Lung (tissue), 16 donors: ENCODE results near the gene ST6GALNAC2. TPM values are rescaled to one million over a fixed set of nuclear protein-coding genes. Genes with fewer than 3 reads are reported as not detected.

Experiments used
- ATAC-seq: fragments of 200-7000 bp; cut with Tn5 transposase; one replicate; pipeline ENCODE4 v1.9.1; 2020; ENCODE audit warnings: moderate number of reproducible peaks; ENCODE audit not compliant: insufficient read depth, low FRiP score
- DNase-seq, 3 donors: peaks; one replicate each; pipeline ENCODE4 v3.0.0-alpha.2; 2013 to 2017
- H3K27ac ChIP-seq, 2 donors: one replicate each; pipeline ENCODE4 v1.5.1; 2013; ENCODE audit warnings: mild to moderate bottlenecking in 2 of 2, moderate library complexity in 2 of 2, control low read depth in 1 of 2, inconsistent platforms in 1 of 2, low read depth in 1 of 2, low read length in 1 of 2
- H3K27me3 ChIP-seq, 3 donors: one replicate each; pipeline ENCODE4 v1.5.1; 2013; ENCODE audit warnings: low read length in 2 of 3; ENCODE audit not compliant: control insufficient read depth in 3 of 3, insufficient read depth in 3 of 3
- H3K36me3 ChIP-seq, 4 donors: one replicate each; pipeline ENCODE4 v1.5.1; 2013; ENCODE audit warnings: low read length in 4 of 4, mild to moderate bottlenecking in 1 of 4, moderate library complexity in 1 of 4; ENCODE audit not compliant: control insufficient read depth in 4 of 4, insufficient read depth in 4 of 4
- H3K4me1 ChIP-seq, 5 donors: one replicate each; pipeline ENCODE4 v1.5.1; 2013; ENCODE audit warnings: low read length in 5 of 5, mild to moderate bottlenecking in 2 of 5, moderate library complexity in 1 of 5; ENCODE audit not compliant: control insufficient read depth in 5 of 5, insufficient read depth in 5 of 5
- H3K4me3 ChIP-seq: one replicate; pipeline ENCODE4 v1.5.1; 2013; ENCODE audit warnings: mild to moderate bottlenecking, control low read depth, moderate library complexity
- H3K9ac ChIP-seq, 2 donors: one replicate each; pipeline ENCODE4 v1.5.1; 2013; ENCODE audit warnings: low read length in 2 of 2, control low read depth in 1 of 2; ENCODE audit not compliant: insufficient read depth in 1 of 2
- H3K9me3 ChIP-seq, 4 donors: one replicate each; pipeline ENCODE4 v1.5.1; 2013; ENCODE audit warnings: low read length in 3 of 4, mild to moderate bottlenecking in 1 of 4, moderate library complexity in 1 of 4; ENCODE audit not compliant: control insufficient read depth in 4 of 4, insufficient read depth in 3 of 4
- WGBS, 2 donors: extraction: QIAGEN DNeasy Blood & Tissue Kit; methylation state at CpG; one replicate each; pipeline ENCODE4 v1.1.7; 2013; 5-methylcytosine and 5-hydroxymethylcytosine counted together
- long read RNA-seq, 5 donors: transcript quantifications; one replicate each; lab custom pipeline, GENCODE V29; 2026
- polyA plus RNA-seq, 2 donors: library from polyadenylated mRNA; stranded (reverse); fragments of 200-250 nt; gene quantifications; one replicate each; pipeline ENCODE4 v1.2.1, GENCODE V29; 2013
- total RNA-seq, 2 donors: library from RNA; depleted of rRNA in 1 of 2; stranded (reverse); fragments of >200 nt in 1 of 2; gene quantifications; one replicate each; pipeline ENCODE4 v1.2.1, GENCODE V29; 2014 to 2021
- TF ChIP-seq, protein P1 (sequence below): IDR thresholded peaks from 2 replicates; pipeline ENCODE4 v1.5.1; 2012; ENCODE audit warnings: mild to moderate bottlenecking; ENCODE audit errors: control extremely low read depth, extremely low read depth
- donor health status: control.
- donor health status: control.
- donor health status: Bipolar disorder and iron deficiency.
- donor health status: healthy.
- donor health status: DM: yes; HTN: yes; CAD: no.

The ST6GALNAC2 gene
- 10 to 100 TPM; 20.8 to 38.0 TPM for total RNA-seq
- 10 to 100 TPM; 12.1 to 15.4 TPM for polyA plus RNA-seq
- long read RNA-seq, donor 1, partial matches to known transcripts = 0 of 1 reads
- long read RNA-seq, donor 1, other reads (novel, unspliced or antisense) = 0 of 1 reads
- long read RNA-seq, donor 2, partial matches to known transcripts = 0 of 1 reads
- long read RNA-seq, donor 2, other reads (novel, unspliced or antisense) = 0 of 1 reads
- long read RNA-seq, donor 3 = 0 reads
- long read RNA-seq, donor 4 = 0 reads
- long read RNA-seq, donor 5, partial matches to known transcripts = 0 of 2 reads
- long read RNA-seq, donor 5, other reads (novel, unspliced or antisense) = 0 of 2 reads

DNA sequence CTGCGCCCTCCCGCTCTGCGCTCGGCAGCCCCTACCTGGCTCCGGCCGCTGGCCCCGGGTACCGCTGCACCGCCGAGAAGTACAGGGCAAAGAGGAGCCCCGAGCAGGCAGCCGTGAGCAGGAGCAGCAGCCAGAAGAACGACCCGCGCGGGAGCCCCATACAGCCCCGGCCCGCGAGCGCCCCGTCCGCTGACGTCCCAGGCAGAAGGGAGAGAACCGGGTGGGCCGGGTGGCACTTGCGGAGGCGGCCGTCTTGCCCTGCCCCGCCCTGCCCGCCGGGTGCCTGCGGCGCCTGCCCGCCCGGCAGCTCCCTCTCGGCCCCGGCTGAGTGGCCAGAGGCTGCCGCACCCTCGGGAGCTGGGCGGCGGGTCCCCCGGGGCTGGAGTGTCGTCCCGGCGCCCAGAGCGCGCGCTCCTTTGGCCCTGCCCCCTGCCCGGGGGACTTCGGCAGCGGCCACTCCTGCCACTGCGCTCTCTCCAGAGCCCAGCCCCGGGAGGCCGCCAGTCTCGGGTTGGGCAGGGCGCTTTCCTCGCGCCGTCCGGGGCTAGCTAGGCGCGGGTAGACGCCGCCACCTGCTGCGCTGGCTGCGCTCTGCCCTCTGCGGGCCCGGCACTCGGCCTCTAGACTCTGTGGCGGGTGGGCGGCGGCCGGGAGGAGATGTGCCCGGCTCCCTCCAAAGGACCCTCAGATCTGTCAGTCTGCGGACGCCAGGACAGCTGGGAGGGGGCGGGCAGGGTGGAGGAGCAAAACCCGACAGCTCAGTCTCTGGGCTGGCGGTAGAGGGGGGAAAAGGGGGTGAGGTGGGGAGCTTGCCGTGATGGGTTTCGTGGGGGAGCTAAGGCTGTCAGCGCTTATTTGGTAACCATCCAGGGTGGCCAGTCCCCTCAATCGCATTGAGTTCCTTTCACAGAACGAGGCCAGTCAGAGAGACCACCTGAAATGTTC lies at the start of gene ST6GALNAC2:
TSS of gene ST6GALNAC2 (minus strand) at position 212 of the 945 bp plus-strand sequence. CDS start at position 160, 52 bp downstream.
- Histone ChIP-seq H3K9me3 (no peaks in the 10 kb centered on the region), H3K9ac (no peak within 1 kb of the TSS), H3K27ac (peak within 1 kb of the TSS in 1 of 2 donors; percentile 92), H3K4me3 (peak within 1 kb of the TSS; percentile 68), H3K36me3 (no peaks in the 10 kb centered on the region), H3K4me1 (peaks cover 0 to 6% (median 4%) of the 10 kb centered on the region in 5 donors), H3K27me3 (peaks cover 0 to 39% (median 30%) of the 10 kb centered on the region in 3 donors)
- DNase-seq (peak; percentile 49 to 70 (median 57)), ATAC-seq (peak; percentile 91)
- TF ChIP-seq, protein P1, sequence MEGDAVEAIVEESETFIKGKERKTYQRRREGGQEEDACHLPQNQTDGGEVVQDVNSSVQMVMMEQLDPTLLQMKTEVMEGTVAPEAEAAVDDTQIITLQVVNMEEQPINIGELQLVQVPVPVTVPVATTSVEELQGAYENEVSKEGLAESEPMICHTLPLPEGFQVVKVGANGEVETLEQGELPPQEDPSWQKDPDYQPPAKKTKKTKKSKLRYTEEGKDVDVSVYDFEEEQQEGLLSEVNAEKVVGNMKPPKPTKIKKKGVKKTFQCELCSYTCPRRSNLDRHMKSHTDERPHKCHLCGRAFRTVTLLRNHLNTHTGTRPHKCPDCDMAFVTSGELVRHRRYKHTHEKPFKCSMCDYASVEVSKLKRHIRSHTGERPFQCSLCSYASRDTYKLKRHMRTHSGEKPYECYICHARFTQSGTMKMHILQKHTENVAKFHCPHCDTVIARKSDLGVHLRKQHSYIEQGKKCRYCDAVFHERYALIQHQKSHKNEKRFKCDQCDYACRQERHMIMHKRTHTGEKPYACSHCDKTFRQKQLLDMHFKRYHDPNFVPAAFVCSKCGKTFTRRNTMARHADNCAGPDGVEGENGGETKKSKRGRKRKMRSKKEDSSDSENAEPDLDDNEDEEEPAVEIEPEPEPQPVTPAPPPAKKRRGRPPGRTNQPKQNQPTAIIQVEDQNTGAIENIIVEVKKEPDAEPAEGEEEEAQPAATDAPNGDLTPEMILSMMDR = peak; percentile 29
- WGBS, 2 donors = 1% methylated on average over 61 to 84 of the region's 84 CpGs

DNA sequence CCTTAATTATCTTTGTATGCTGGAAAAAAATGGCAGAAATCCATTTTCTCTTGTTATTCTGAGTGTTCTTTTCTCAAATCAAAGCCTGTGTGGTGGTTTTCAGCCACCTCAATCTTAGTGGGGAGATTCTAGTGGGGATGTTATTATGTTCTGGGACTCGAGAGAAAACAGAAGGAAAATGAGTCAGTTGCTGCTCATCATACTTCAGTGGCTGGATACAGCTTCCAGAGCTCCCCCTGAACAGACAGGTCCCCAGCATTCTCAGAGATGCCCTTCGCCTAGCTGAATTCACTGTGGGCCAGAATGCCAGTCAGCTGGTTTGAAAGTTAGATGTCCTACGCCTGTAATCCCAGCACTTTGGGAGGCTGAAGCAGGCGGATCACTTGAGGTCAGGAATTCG lies 49.4 kb upstream of the ST6GALNAC2 start:
- no peak overlapping the region for H3K4me3 ChIP-seq
- H3K27ac ChIP-seq = no peak overlapping the region
- no peaks in the 10 kb centered on the region for H3K36me3 ChIP-seq
- no peak overlapping the region for H3K9ac ChIP-seq
- H3K4me1 ChIP-seq = peaks cover 0 to 24% (median 0%) of the 10 kb centered on the region in 5 donors
- no peaks in the 10 kb centered on the region for H3K27me3 ChIP-seq
- ATAC-seq = no peak
- 94 to 95% methylated on average over 5 of the region's 5 CpGs for WGBS, 2 donors
- no peaks in the 10 kb centered on the region for H3K9me3 ChIP-seq
- TF ChIP-seq, protein P1 = no peak
- DNase-seq = no peak

DNA sequence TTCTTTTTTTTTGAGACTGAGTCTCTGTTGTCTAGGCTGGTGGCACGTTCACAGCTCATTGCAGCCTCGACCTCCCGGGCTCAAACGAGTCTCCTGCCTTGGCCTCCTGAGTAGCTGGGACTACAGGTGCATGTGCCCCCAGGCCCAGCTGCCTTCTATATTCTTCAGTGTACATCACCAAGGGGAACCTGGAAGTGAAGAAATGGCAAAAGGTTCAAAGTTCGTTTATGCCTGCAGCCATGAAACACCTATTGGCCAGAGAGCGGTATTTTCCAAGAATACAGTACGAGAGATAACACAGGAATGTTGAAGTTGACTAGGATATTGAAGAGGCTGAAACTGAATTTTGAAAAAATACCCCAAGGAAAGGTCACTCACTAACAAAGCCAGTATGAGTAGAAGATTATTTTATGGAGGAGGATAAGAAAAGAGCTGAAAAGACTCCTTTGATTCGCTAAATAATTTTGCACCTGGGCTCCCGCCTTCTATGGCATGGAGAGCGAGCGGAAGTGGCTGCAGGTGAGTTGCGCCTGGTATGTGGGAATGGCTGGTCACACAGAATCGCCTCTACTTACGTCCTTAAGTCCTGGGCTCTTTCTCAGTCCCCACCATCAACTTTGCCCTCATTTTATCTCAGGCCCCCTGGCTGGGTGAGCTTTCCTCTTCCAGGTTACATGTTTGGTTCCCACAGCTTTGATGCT lies 48.1 kb upstream of the ST6GALNAC2 start:
- H3K4me3 ChIP-seq = no peak overlapping the region
- no peaks in the 10 kb centered on the region for H3K9me3 ChIP-seq
- DNase-seq (peak in 1 of 3 donors; percentile 27), ATAC-seq (no peak)
- H3K27me3 ChIP-seq = no peaks in the 10 kb centered on the region
- TF ChIP-seq, protein P1 = no peak
- no peak overlapping the region for H3K9ac ChIP-seq
- 87 to 92% methylated on average over 14 of the region's 14 CpGs for WGBS, 2 donors
- H3K4me1 ChIP-seq = peaks cover 0 to 16% (median 0%) of the 10 kb centered on the region in 5 donors
- H3K36me3 ChIP-seq = no peaks in the 10 kb centered on the region
- H3K27ac ChIP-seq = no peak overlapping the region
